GM19463 (cell line): Measurements from ENCODE around the gene REXO5.
"Not testable (repeated sequence)": the region's sequence is repeated elsewhere in the genome, so short reads cannot be mapped to it uniquely, and the experiment has no call there.

Experiments
- ATAC-seq: cut with Tn5 transposase; IDR thresholded peaks from one replicate; pipeline ENCODE4 v1.9.1; 2021; ENCODE audit warnings: mild to moderate bottlenecking, moderate library complexity; ENCODE audit not compliant: unreplicated experiment

Gene REXO5

DNA sequence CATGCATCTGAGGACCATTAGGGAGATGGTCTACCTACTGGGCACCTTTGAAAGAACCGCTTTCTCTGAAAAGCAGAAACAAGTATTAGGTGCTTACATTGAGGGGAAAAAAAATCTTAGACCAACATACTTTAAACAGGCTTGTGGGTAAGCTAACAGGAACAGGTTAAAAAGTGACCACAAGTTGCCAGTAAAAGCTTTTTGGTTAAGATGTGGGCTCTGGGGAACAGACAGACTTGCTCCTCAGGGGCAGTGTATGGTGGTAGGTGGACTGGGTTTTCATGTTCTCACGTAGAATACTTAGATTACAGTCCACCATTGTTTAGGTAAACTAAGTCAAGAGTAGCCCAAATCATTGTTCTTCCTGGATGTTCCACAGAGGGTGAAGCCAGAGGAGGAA, 41.2 kb downstream of the REXO5 start:
- ATAC-seq = no peak

DNA sequence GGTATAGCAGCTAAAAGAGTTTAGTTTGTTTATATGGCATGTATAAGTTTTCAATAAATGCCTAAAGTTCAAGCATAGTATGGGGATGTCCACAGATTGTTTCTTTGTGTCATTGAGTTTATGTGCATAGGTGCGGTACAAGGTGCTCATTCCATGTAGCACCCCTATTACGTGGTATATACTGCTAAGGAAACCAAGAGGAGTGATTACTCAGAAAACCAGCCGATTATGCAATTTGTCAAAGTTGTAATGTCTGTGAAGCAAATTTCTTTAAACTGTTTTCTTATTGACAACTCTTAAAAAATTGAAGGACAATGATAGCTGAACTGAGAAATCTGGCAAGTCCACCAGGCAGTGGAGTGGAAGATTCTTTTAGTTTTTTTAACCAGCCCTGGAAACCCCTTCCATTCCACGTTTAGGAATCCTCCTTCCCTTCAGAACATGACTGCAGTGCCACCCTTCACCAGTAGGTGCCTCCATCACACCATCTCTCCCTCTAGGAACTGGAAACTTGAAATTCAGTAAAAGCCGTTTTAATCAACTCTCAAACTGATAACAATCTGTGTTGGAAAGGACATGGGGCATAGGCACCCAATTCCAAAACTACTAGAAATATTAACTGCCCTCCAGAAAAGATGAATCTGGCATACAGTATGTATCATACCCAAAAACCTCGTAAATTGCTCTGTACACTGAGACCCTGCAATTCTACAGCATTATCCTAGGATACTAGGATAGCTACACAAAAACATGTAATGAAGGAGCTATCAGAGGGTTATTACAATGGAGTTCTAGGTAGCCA, 43.5 kb downstream of the REXO5 start:
- ATAC-seq = no peak

DNA sequence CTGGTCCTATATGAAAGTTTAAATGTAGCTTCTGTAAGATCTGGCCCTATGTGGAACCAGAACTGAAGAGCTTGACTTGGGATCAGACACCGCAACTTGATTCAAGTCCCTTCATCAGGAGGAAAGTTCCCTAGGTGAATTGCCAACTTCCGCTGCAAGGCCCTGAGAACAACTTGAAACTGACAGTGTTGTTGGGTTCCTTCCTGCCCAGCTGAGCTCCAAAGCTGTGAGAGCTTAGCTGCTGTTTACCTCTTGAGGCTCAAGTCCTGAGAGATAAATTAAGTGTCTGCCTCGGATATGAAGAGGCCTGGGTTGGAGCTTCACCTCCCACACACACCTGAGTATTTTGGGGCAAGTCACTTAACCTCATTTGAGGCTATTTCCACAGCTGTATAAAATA, 44.7 kb downstream of the REXO5 start:
- no peak for ATAC-seq

DNA sequence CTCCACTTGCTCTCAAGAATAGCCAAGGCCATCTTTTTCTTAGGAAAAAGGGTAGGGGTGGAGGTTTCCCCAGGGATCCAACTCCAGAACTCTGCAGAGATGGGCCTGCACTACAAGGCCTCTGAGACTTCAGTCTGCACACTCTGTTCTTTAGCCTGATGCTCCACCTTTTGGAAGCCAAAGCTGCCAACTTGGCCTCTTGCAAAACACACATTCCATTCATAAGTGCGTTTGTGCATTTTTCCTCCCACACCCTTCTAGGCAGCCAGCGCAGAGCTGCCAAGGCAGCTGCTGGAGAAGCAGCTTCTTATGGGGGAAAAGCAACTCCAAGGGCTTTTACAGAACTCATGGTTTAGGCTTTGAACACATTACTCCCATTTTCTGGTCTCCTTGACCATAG, 45.3 kb downstream of the REXO5 start:
- ATAC-seq = no peak

DNA sequence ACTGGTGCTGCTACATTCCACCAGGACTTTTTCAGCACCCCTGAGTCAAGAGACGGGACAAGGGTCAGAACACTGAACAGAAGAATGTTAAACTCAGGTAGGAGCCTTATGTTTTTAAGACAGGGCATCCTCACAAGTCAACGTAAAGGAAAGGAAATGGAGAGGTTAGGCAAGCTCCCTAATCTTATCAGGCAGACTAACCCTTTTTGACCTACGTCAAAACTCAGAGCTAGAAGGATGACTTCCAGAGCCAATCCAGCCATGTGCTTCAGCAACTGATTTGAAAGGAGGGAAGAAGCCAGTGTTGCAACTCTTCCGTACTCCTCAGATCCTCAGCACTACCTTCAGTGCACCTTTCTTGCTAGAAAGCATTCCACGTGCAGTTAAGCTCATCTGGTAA, 46.8 kb downstream of the REXO5 start:
- ATAC-seq = no peak

DNA sequence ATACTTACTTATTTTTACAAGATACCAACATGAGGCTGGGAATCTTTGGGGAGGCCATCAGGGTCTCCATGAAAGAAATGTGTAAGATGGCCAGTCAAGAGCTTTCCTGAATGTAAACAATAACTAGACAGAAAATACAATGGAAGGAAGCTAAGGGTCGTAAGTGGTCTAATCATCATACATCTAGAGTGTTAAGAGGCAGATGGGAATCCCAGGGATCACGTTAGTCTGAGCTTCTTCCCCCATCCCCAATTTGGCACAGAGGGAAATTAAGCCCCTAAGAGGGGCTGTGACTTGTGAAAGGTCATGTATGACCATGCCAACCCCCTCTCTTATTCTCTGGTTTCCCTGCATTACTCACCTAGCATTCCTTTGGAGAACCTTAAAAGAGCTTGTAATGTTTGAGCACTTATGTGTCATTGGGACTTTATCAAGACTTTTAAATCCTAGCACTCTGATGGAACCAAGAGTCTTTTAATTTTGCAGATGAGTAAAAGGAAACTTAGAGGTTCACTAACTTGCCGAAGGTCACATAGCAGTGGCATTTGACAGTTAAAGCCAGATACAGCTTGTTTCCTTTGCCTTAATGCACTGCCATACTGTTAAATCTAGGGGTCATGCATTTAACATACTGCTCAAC, 47.8 kb downstream of the REXO5 start:
- no peak for ATAC-seq

DNA sequence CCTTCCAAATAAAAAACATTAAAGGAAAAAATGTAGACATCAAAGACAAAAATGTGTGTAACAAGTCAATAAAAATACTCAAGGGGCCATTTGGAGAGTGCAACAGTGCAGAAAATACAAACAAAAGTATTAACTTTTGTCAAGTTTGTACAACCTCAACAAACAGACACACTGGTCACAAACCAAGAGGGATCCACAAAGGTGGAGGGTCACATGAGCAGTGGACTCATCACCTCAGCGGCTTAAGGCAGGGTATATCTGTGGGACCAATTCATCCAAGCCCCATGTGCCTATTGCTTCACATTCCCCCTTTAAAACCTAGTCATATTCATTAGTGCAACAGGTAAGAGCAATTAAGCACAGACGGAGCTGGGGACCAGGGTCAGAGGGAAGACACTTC, 48.6 kb downstream of the REXO5 start:
- no peak for ATAC-seq

DNA sequence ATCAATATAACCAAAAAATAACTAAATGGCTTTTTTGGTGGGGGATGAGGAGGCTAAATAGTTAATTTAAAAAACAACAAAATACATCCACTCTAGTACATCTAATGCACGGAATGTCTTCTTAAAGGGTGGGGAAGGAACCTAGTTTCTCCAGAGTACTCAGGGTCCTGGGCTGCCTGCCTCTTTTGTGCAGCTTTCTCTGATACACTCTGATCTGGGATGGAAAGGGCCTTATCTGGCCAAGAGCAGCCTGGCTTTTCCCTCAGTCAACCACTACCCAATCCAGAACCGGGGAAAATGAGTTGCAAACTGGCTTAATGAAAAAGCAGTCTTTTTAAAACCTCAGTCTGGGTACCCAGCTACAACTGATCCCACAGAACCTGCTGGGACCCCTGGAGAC, 51.0 kb downstream of the REXO5 start:
- no peak for ATAC-seq

DNA sequence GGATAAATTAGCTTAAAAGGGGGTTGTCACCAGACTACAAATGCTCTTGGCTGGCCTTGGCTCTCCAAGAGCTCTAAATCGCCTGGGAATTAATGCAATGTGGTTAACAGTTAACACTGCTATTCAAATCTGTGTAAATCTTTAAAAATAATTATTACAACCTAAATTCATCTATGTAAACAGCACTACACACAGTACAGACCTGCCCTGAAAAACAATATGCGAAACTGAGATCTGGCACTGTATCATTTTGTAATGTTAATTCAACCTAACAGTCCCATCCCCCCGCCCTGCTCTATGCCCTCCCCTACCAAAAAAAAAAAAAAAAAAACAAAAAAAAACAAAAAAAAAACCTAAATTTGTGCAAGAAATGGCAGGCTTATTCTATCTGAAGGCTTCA, 52.9 kb downstream of the REXO5 start:
- ATAC-seq = no peak

DNA sequence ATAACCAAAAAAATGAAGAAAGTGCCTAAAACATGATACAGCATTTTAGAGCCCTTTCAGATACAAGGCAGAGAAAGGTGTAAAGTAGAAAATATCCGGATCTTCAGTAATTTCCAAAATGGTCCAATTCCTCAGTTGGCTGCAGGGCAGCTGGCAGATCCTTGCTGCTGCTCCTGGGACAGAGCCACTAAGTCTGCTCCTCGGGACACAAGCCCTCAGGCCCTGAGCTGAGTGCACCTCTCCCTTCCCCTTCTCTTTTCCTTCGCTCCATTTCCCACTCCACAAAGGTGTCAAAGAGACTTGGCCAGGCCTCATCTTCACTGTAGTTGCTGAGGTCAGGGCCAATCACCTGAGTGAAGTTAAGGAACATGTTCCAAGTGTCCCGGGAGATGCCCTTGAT, 53.4 kb downstream of the REXO5 start:
- no peak for ATAC-seq

DNA sequence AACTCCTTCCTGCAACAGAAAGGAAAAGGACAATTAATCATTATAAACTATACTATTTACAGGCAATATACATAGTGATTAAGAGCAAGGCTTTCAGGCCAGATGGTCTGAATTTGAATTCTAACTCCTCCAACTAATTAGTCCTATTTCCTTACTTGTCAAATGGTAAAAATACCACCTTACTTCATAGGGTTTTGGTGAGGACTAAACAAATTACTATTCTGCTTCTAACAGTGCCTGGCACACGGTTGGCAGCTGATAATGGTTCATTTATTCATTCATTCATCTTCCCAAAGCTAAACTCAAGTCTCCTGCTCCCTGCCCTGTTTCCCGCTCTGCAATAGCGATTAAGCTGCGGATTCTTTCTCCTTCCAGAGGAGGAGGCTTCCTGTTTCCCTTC, 54.0 kb downstream of the REXO5 start:
- ATAC-seq = no peak

DNA sequence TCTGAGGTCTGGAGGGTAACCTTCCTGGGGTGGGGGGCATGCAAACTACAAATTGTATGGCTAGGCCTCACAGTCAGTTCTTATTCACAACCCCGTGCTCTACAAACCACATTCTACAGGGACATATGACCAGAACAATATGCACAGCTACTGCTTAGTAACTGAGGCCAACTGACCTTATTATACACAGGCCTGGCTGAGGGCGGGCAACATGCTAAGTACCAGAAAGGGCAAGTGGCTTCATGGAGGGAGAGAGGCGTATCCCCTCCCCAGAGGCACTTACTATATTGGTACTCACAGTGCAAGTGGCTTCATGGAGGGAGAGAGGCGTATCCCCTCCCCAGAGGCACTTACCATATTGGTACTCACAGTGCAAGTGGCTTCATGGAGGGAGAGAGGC, 54.7 kb downstream of the REXO5 start:
- not testable (repeated sequence) for ATAC-seq

DNA sequence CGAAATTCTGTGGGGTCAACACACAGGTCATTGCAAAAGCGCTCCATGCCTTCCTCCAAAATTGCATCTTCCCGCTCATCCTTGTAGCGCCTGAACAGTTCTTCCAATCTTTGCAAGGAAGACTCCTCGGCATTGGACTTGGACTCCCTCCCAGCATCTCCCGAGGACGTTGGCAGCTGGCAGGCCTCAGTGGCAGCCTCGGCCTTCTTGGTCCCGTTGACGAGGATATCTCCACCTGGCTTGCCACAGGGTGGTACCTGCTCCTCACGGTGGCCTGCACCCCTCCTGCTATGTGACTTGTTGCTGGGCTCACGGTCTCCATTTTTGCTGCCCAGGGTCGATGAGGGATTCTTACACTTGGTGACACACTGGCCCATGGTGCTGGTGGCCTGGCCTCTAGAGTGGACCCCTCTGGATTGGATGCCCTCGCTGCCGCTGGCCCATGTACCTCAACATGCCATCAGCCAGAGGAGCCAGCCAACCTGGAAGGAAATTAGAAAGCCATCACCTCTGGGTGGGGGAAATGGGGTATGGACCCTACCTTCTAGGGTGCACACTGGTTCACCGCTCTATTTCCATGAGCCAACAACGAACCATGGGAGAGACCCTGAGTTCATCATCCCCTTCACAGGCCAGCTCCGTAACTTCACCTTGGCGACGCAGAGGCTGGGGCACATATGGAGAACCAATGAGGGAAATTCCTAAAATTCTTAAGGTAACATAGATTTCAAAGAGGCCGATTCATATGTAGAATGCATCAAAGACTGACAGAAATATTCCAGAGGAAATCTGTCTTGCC, 56.0 kb downstream of the REXO5 start:
- ATAC-seq = no peak

DNA sequence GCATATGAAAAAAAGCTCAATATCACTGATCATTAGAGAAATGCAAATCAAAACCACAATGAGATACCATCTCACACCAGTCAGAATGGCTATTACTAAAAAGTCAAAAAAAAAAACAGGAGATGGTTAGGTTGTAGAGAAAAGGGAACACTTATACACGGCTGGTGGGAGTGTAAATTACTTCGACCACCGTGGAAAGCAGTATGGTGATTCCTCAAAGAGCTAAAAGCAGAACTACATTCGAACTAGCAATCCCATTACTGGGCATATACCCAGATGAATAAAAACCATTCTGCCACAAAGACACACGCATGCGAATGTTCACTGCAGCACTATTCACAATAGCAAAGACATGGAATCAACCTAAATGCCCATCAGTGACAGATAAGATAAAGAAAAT, 58.0 kb downstream of the REXO5 start:
- ATAC-seq = not testable (repeated sequence)

DNA sequence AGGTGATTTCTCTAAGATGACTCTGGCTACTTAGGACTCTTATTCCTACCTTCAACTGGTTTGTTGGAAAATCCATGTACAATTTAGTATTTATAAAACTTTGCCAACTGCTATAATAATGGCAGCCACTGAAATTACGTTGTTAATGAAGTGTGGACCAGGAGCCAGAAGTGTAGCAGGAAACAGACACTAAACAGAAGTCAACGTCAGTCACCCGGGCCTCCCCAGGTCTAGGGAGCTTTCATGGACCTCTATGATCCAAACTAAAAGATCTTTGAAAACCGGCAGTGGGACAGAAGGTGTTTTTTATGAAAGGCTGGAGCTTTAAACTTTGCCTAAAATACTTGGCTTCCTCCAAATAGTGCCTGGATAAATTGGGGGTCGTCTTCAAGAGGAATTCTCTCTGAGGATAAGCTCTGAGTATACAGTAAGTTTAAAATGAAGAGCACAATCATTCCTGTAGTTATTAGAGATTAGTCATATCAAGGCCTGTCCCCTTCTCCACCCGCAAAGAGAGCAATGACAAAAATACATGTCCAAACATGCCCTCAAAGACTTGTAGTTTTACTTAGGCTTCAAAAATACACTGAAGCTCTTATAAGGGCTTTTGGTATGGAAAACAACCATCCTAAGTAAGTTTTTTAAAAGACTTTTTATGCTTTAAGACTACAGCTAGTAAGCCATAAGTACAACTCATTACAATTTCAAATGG, 59.2 kb downstream of the REXO5 start:
- ATAC-seq = peak; percentile 78

DNA sequence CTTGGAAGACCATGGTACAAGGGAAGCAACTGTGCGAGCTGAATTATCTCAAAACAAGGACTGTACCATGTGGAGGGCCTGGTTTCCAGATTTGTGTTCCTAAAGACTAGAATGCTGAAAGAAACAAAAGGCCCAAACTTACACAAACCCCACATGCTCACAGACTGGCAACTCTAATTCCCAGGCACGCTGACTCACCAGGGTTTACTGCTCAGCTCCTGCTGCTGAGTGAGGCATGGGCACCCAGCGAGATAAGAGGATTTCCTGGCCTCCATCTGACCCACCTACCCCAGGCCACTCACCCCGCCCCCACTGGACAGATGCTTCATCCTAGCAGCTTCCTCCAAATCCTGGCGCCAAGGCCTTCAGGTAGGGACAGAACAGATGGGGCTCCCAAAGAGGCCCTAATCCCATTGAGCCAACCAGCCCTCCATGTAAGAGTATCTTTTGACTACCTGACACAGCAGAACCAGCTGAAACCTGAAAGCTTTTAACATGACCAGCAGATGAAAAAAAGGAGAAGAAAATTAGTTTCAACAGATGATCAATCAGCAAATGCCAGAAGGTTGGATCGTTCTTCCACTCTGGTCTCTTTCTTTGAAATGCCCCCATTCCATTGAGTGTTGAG, 59.9 kb downstream of the REXO5 start:
- ATAC-seq = no peak

DNA sequence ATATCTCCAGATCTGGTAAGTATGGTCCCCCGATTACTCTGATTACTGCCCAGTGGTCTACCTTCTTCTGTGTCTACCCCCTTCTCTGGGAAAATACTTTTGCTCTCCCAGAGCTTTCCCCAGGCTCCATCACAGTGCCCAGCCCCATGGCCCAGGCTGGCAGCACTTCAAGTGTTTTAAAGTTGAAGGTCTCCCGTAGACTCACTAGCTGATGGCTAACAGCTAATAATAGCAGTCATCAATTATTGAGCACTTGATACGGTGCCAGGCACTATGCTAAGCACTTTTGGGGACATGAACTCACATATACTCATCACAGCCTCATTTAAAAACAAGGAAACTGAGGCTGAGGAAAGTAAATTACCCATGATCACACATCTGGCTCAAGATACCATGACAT, 60.5 kb downstream of the REXO5 start:
- ATAC-seq = no peak

DNA sequence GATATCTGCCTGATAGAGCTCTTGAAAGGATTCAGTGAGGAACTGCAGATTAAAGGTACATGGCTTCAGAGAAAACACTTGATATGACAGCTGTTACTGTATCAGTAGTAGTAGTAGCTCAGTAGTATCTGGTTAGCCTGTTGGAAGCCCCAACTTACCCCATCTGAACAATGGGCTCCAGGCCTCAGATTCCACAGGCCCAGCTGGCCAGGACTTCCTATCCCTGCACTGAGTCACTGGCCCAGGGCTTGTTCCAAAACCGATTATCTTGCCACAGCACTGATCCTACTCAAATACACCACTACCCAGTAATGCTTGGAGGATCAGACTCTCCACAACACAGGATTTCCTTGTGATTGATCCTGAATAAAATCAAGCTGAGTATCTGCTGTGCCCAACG, 61.3 kb downstream of the REXO5 start:
- no peak for ATAC-seq

DNA sequence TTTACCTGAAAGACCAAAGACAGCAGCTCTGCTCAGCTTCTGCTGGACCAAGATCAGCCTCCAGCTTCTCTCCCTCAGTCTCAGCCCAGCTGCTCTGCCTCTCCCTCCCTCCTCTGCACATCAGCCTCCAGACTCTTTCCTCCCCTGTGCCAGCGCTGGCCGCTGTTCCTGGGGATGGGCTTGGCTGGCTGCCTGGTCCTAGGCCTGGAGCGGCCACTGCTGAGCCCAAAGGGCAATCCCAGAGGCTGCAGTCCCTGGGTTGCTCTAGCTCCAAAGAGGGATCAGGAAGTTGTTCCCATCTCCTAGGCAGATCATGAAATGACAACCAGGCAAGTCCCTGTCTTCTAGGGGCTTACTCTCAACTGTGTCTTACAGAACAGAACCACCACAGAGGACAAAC, 62.6 kb downstream of the REXO5 start:
- ATAC-seq = no peak

DNA sequence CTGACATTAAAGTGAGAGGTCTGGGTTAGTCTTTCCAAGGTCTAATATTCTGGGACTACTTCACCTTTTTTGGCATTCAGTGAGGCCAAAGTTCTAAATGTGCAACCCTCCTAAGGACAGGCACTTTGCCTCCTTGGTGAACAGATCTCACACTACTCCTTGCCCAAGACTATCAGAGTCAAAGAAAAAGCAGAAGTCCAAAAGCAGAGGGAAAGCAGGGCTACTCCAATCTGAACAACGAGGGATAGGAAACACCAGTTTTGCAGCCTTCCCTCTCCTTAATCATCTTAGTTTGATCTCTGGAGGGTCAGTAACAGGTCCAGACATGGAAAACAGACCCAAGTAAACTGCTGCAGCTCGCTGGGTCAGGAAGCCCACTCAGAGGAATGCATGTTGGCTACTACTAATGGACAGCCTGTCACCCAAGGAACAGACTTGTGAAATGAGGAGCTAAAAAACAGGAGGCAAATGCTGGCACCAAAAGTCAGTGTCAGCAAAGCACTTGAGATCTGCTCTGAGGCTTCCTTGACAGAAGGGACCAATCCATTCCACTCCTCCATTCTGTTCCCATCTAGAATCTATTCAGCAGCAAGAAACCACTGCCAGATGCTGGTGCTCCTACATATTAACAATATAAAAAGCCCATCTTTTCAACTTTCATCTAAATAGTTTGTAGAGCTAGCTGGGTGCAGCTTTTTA, 63.9 kb downstream of the REXO5 start:
- ATAC-seq = no peak
